GM19468 (cell line): ENCODE data around the gene COL26A1.
"Not testable (repeated sequence)": the region's sequence is repeated elsewhere in the genome, so short reads cannot be mapped to it uniquely, and the experiment has no call there.

ENCODE experiments used
- ATAC-seq: cut with Tn5 transposase; IDR thresholded peaks from one replicate; pipeline ENCODE4 v1.9.1; 2021; ENCODE audit warnings: mild to moderate bottlenecking, moderate library complexity, moderate number of reproducible peaks; ENCODE audit not compliant: unreplicated experiment; ENCODE audit errors: extremely low read depth

Gene COL26A1

GRCh38 chr7:101487105-101487458 is 124.4 kb downstream of the COL26A1 start:
- no peak for ATAC-seq

GRCh38 chr7:101487753-101488152 is 125.1 kb downstream of the COL26A1 start:
- ATAC-seq, result no peak

GRCh38 chr7:101488826-101489572 is 126.3 kb downstream of the COL26A1 start:
- ATAC-seq, result no peak

- ATAC-seq, result not testable (repeated sequence)
These were observed 127.8 kb downstream of the COL26A1 start for GRCh38 chr7:101490439-101490838.

GRCh38 chr7:101491442-101491841 is 128.8 kb downstream of the COL26A1 start:
- not testable (repeated sequence) for ATAC-seq

- no peak for ATAC-seq
These were observed 132.1 kb downstream of the COL26A1 start for GRCh38 chr7:101494602-101495329.

- no peak for ATAC-seq
These were observed 133.3 kb downstream of the COL26A1 start for GRCh38 chr7:101496017-101496416.

GRCh38 chr7:101501351-101501750 is 138.7 kb downstream of the COL26A1 start:
- no peak for ATAC-seq

GRCh38 chr7:101502466-101503098 is 139.9 kb downstream of the COL26A1 start:
- no peak for ATAC-seq

- ATAC-seq, result not testable (repeated sequence)
These were observed 142.8 kb downstream of the COL26A1 start for GRCh38 chr7:101505510-101505909.

GRCh38 chr7:101506531-101506930 is 143.9 kb downstream of the COL26A1 start:
- no peak for ATAC-seq

- no peak for ATAC-seq
These were observed 144.7 kb downstream of the COL26A1 start for GRCh38 chr7:101507327-101507726.

- ATAC-seq, result no peak
These were observed 145.1 kb downstream of the COL26A1 start for GRCh38 chr7:101507791-101508252.

- ATAC-seq, result no peak
These were observed 147.6 kb downstream of the COL26A1 start for GRCh38 chr7:101510297-101510696.

GRCh38 chr7:101511965-101512364 is 149.3 kb downstream of the COL26A1 start:
- no peak for ATAC-seq

GRCh38 chr7:101516851-101517250 is 154.2 kb downstream of the COL26A1 start:
- ATAC-seq, result no peak

GRCh38 chr7:101517304-101517703 is 154.6 kb downstream of the COL26A1 start:
- no peak for ATAC-seq

- ATAC-seq, result no peak
These were observed 155.7 kb downstream of the COL26A1 start for GRCh38 chr7:101518336-101518735.

GRCh38 chr7:101519324-101520023 is 156.8 kb downstream of the COL26A1 start:
- ATAC-seq, result no peak

GRCh38 chr7:101521430-101521925 is 158.8 kb downstream of the COL26A1 start:
- ATAC-seq, result no peak
